ENCODE results near the gene MBD6. TPM values are rescaled to one million over a fixed set of nuclear protein-coding genes. Genes with fewer than 3 reads are reported as not detected.

The MBD6 gene
- total RNA-seq, 2 experiments from 2014 or later = 23.9 to 110 TPM

- no peak for TF ChIP-seq EZH2phosphoT487 (IDR thresholded peaks at IDR 0.05; ENCODE audit: borderline replicate concordance, low read depth, low read length)
- TF ChIP-seq CTCF (conservative IDR thresholded peaks at IDR 0.05; ENCODE audit: low read length) = no peak
- Histone ChIP-seq H3K4me2 (ENCODE audit: low read length) (peak overlapping the region; percentile 57), H3K27ac (ENCODE audit: low read depth, low read length, poor library complexity, severe bottlenecking) (no peak overlapping the region), H4K20me1 (ENCODE audit: insufficient read depth, low read length) (no peaks in the 10 kb centered on the region), H3K36me3 (ENCODE audit: insufficient read depth, low read length) (no peaks in the 10 kb centered on the region), H3K4me1 (ENCODE audit: insufficient read depth, low read length, poor library complexity, severe bottlenecking) (peaks cover 23% of the 10 kb centered on the region), H3K9me2 (ENCODE audit: insufficient read depth, low read length) (no peaks in the 10 kb centered on the region), H3K4me3 (ENCODE audit: low read depth, low read length, poor library complexity, severe bottlenecking) (peak overlapping the region; percentile 86), H3K9me3 (ENCODE audit: low read length) (no peaks in the 10 kb centered on the region), H3K79me2 (ENCODE audit: insufficient read depth, low read depth, low read length) (peaks cover 16% of the 10 kb centered on the region; the same call in 1 of the 2 replicates), H2AFZ (ENCODE audit: low read length) (peak overlapping the region; percentile 90)
- CTCF ChIA-PET (ENCODE audit: unreplicated experiment) = interaction anchor here (0.6 kb wide), 1 partner anchor 195 kb away, joined by 4 read pairs; no protein-coding TSS in a partner anchor
- POLR2A ChIA-PET = interaction anchor here (0.5 to 1.4 kb wide), 7 partner anchors 15 to 820 kb away, joined by 3 to 7 read pairs (median 4); partner anchors contain the start of gene DDIT3
- DNase-seq (ENCODE audit: low spot score) = no peak
- BruUV-seq (replicated peaks) = no TSS peak
- intact Hi-C loops (cut with micrococcal nuclease; ENCODE audit: unreplicated experiment) = loop anchor here (2.0 kb wide), 1 partner anchor 25 kb away; the partner anchor contains the start of gene MBD6
Observed at GRCh38 chr12:57547288-57548012, 24.8 kb downstream of the MBD6 start.

- TF ChIP-seq EZH2phosphoT487 (IDR thresholded peaks at IDR 0.05; ENCODE audit: borderline replicate concordance, low read depth, low read length) = no peak
- no peak for TF ChIP-seq CTCF (conservative IDR thresholded peaks at IDR 0.05; ENCODE audit: low read length)
- intact Hi-C loops (cut with micrococcal nuclease; ENCODE audit: unreplicated experiment) = no loop called here
- no TSS peak for BruUV-seq (replicated peaks)
- no peaks in the 10 kb centered on the region for H3K36me3 ChIP-seq (ENCODE audit: insufficient read depth, low read length)
- H3K9me2 ChIP-seq (ENCODE audit: insufficient read depth, low read length) = no peaks in the 10 kb centered on the region
- ChIA-PET CTCF (ENCODE audit: unreplicated experiment) (no interaction called here), POLR2A (no interaction called here)
- no peak overlapping the region for H3K27ac ChIP-seq (ENCODE audit: low read depth, low read length, poor library complexity, severe bottlenecking)
- no peak overlapping the region for H3K4me2 ChIP-seq (ENCODE audit: low read length)
- peaks cover 23% of the 10 kb centered on the region for H3K4me1 ChIP-seq (ENCODE audit: insufficient read depth, low read length, poor library complexity, severe bottlenecking)
- no peak overlapping the region; the same call in 1 of the 2 replicates for H2AFZ ChIP-seq (ENCODE audit: low read length)
- H3K79me2 ChIP-seq (ENCODE audit: insufficient read depth, low read depth, low read length) = peaks cover 16% of the 10 kb centered on the region; the same call in 1 of the 2 replicates
- H4K20me1 ChIP-seq (ENCODE audit: insufficient read depth, low read length) = no peaks in the 10 kb centered on the region
- H3K4me3 ChIP-seq (ENCODE audit: low read depth, low read length, poor library complexity, severe bottlenecking) = no peak overlapping the region
- DNase-seq (ENCODE audit: low spot score) = no peak
- no peaks in the 10 kb centered on the region for H3K9me3 ChIP-seq (ENCODE audit: low read length)
Observed at GRCh38 chr12:57548013-57548315, 25.3 kb downstream of the MBD6 start.

GRCh38 chr12:57548488-57548887, 25.9 kb downstream of the MBD6 start:
- Histone ChIP-seq H3K79me2 (ENCODE audit: insufficient read depth, low read depth, low read length) (peaks cover 16% of the 10 kb centered on the region; the same call in 1 of the 2 replicates), H3K9me2 (ENCODE audit: insufficient read depth, low read length) (no peaks in the 10 kb centered on the region), H3K4me3 (ENCODE audit: low read depth, low read length, poor library complexity, severe bottlenecking) (no peak overlapping the region), H3K27ac (ENCODE audit: low read depth, low read length, poor library complexity, severe bottlenecking) (no peak overlapping the region), H3K4me2 (ENCODE audit: low read length) (no peak overlapping the region), H3K9me3 (ENCODE audit: low read length) (no peaks in the 10 kb centered on the region), H2AFZ (ENCODE audit: low read length) (no peak overlapping the region), H3K36me3 (ENCODE audit: insufficient read depth, low read length) (no peaks in the 10 kb centered on the region), H3K4me1 (ENCODE audit: insufficient read depth, low read length, poor library complexity, severe bottlenecking) (peaks cover 22% of the 10 kb centered on the region), H4K20me1 (ENCODE audit: insufficient read depth, low read length) (no peaks in the 10 kb centered on the region)
- POLR2A ChIA-PET = no interaction called here
- TF ChIP-seq EZH2phosphoT487 (IDR thresholded peaks at IDR 0.05; ENCODE audit: borderline replicate concordance, low read depth, low read length) (no peak), CTCF (conservative IDR thresholded peaks at IDR 0.05; ENCODE audit: low read length) (no peak)
- intact Hi-C loops (cut with micrococcal nuclease; ENCODE audit: unreplicated experiment) = no loop called here
- no peak for DNase-seq (ENCODE audit: low spot score)
- BruUV-seq (replicated peaks) = no TSS peak
- CTCF ChIA-PET (ENCODE audit: unreplicated experiment) = no interaction called here

All from OCI-LY7 (cell line).